GM12878 (cell line): Measurements from ENCODE around the gene SCN8A. TPM values are rescaled to one million over a fixed set of nuclear protein-coding genes. Genes with fewer than 3 reads are reported as not detected.
A peak's percentile ranks its signal among the peaks of the same experiment; 100 is the strongest.

Experiments
- ATAC-seq: fragments of 200-7000 bp; cut with Tn5 transposase; 3 replicates; pipeline ENCODE4 v1.9.1; 2020; ENCODE audit warnings: mild to moderate bottlenecking, moderate library complexity
- BruUV-seq: library from RNA; stranded (reverse); fragments of 400-500 nt; replicated peaks from 2 replicates; lab custom pipeline; 2021; lab: Mats Ljungman, UMichigan
- CTCF ChIA-PET: fragments of 300-600 bp; sonication (Branson Sonifier 250); formaldehyde crosslinking; extraction: SDS; loops from one replicate; lab custom pipeline; 2021; ENCODE audit warnings: inconsistent platforms; lab: Yijun Ruan, JAX
- POLR2A ChIA-PET: fragments of 350-600 bp; formaldehyde crosslinking; extraction: SDS; loops from one replicate; lab custom pipeline; 2021; ENCODE audit warnings: inconsistent platforms; lab: Charles Lee
- RAD21 ChIA-PET: fragments of 300-600 bp; sonication (Branson Sonifier 250); formaldehyde crosslinking; loops from one replicate; lab custom pipeline; 2023; ENCODE audit warnings: antibody characterized with exemption; ENCODE audit not compliant: unreplicated experiment; lab: Charles Lee
- SMC1A ChIA-PET: fragments of 300-600 bp; sonication (Branson Sonifier 250); formaldehyde crosslinking; loops from one replicate; lab custom pipeline; 2023; ENCODE audit not compliant: unreplicated experiment, uncharacterized antibody; lab: Charles Lee
- DNase-seq: peaks from one replicate; pipeline ENCODE4 v3.0.0-alpha.2; 2011; ENCODE audit warnings: low read depth, low spot score
- FAIRE-seq: peaks from 3 replicates; lab custom pipeline; 2011; peaks lifted over from hg19 to GRCh38; lab: Jason Lieb, UNC
- H2AFZ ChIP-seq: 2 replicates; pipeline ENCODE4 v1.6.0; 2011; ENCODE audit warnings: low read depth, low read length, control low read depth; ENCODE audit not compliant: control insufficient read depth
- H3K27ac ChIP-seq: 2 replicates; pipeline ENCODE4 v1.5.1; 2011; ENCODE audit warnings: control low read depth; ENCODE audit not compliant: control insufficient read depth, insufficient read depth
- H3K27me3 ChIP-seq, 2 experiments: replicated peaks in 1 of 2; 2 replicates each; pipeline versions ENCODE4 v1.6.0 to v1.6.1; 2011; ENCODE audit warnings: low read length in 1 of 2; ENCODE audit not compliant: control insufficient read depth in 2 of 2, insufficient read depth in 2 of 2
- H3K36me3 ChIP-seq, 2 experiments: 2 replicates each; pipeline ENCODE4 v1.5.1; 2011; ENCODE audit warnings: low read length in 1 of 2; ENCODE audit not compliant: control insufficient read depth in 2 of 2, insufficient read depth in 2 of 2
- H3K4me1 ChIP-seq: 2 replicates; pipeline ENCODE4 v1.6.1; 2011; ENCODE audit warnings: mild to moderate bottlenecking, low read length, moderate library complexity, mixed read lengths; ENCODE audit not compliant: control insufficient read depth, insufficient read depth
- H3K4me2 ChIP-seq: 2 replicates; pipeline ENCODE4 v1.6.0; 2011; ENCODE audit warnings: control low read depth; ENCODE audit not compliant: control insufficient read depth, insufficient read depth
- H3K4me3 ChIP-seq: fragments of 200-600 bp; sonication (generic); 2 replicates; pipeline ENCODE4 v1.5.1; 2016
- H3K79me2 ChIP-seq: 2 replicates; pipeline ENCODE4 v1.6.0; 2011; ENCODE audit warnings: low read length; ENCODE audit not compliant: control insufficient read depth, insufficient read depth
- H3K9ac ChIP-seq: 2 replicates; pipeline ENCODE4 v1.8.0; 2011; ENCODE audit warnings: low read length, control low read depth, mixed read lengths; ENCODE audit not compliant: control insufficient read depth, insufficient read depth
- H3K9me3 ChIP-seq: replicated peaks from 3 replicates; pipeline ENCODE4 v1.5.1; 2011; ENCODE audit warnings: mild to moderate bottlenecking, low read length; ENCODE audit not compliant: control insufficient read depth, insufficient read depth
- H4K20me1 ChIP-seq: 2 replicates; pipeline ENCODE4 v1.6.0; 2011; ENCODE audit not compliant: control insufficient read depth, insufficient read depth
- RUNX3 ChIP-seq: IDR thresholded peaks from 2 replicates; pipeline ENCODE4 v1.6.1; 2012; ENCODE audit warnings: low read length, inconsistent platforms
- WGBS: methylation state at CpG from one replicate; pipeline ENCODE4 v1.1.6; 2016; ENCODE audit warnings: low lambda C conversion rate; ENCODE audit not compliant: insufficient replicate concordance, insufficient coverage; ENCODE audit errors: missing lambda C conversion rate; 5-methylcytosine and 5-hydroxymethylcytosine counted together
- in situ Hi-C: fragments of 300-500 bp; cut with MboI; formaldehyde crosslinking; loops from 9 replicates; pipeline ENCODE4 v1.14.3; 2018; ENCODE audit warnings: mixed read lengths
- intact Hi-C: fragments of 100-400 bp; cut with micrococcal nuclease; formaldehyde crosslinking; loops from one replicate; pipeline ENCODE4 v1.14.2; 2022; ENCODE audit not compliant: unreplicated experiment
- polyA plus RNA-seq, 11 experiments: library from polyadenylated mRNA; depleted of rRNA in 4 of 11; unstranded in 6 of 11; stranded (reverse) in 5 of 11; fragments of >200 nt; fragmentation: Nextera tagmentation in 4 of 11; fragmentation: Illumina TruSeq in 1 of 11; extraction: Ambion mirVana in 4 of 11; extraction: Trizol in 1 of 11; gene quantifications; 1 replicate in 1 of 11; 2 replicates in 10 of 11; pipeline versions ENCODE4 v1.2.1 to v1.2.3, GENCODE V29; 2011 to 2016; ENCODE audit warnings: inconsistent platforms in 2 of 11, missing spikeins in 2 of 11, low read depth in 1 of 11
- total RNA-seq, 4 experiments: library from RNA; depleted of rRNA in 3 of 4; stranded (reverse); fragments of >200 nt in 3 of 4; fragmentation: Illumina TruSeq in 1 of 4; extraction: Trizol in 1 of 4; gene quantifications; 2 replicates each; pipeline versions ENCODE4 v1.2.1 to v1.2.3, GENCODE V29; 2013 to 2021
- TF ChIP-seq, protein P1 (sequence below): fragments of 450-650 bp; IDR thresholded peaks from 2 replicates; pipeline ENCODE4 v1.6.1; 2017; ENCODE audit warnings: mild to moderate bottlenecking, moderate library complexity
- TF ChIP-seq, protein P2 (sequence below): IDR thresholded peaks from 2 replicates; pipeline ENCODE4 v1.6.1; 2012; ENCODE audit warnings: mild to moderate bottlenecking, low read depth, low read length

Gene SCN8A
- total and polyA plus RNA-seq, 10 of the 15 experiments (the other 5 are each of a cell fraction or from before 2014, with no cell fraction given): 0.02 to 0.23 (median 0.06) TPM; not detected in 2

DNA sequence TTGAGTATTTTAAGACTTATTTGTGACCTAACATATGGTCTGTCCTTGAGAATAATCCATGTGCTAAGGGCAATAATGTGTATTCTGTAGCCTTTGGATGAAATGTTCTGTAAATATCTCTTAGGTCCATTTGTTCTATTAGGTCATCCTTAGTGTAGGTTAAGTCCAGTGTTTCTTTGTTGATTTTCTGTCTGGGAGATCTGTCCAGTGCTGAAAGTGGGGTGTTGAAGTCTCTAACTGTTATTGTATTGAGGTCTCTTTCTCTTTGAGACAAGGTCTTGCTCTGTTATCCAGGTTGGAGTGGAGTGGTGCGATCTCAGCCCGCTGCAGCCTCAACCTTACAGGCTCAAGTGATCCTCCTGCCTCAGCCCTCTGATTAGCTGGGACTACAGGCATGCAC, 149.5 kb downstream of the SCN8A start:
- Histone ChIP-seq H3K27ac (no peak overlapping the region), H3K27me3 (peaks cover 0 to 2% of the 10 kb centered on the region in 2 experiments; a peak in 1 of 4 replicates), H3K9ac (no peak overlapping the region), H4K20me1 (no peaks in the 10 kb centered on the region), H3K4me2 (no peak overlapping the region), H2AFZ (no peak overlapping the region), H3K4me1 (no peaks in the 10 kb centered on the region), H3K9me3 (no peaks in the 10 kb centered on the region), H3K36me3 (no peaks in the 10 kb centered on the region), H3K79me2 (no peaks in the 10 kb centered on the region), H3K4me3 (no peak overlapping the region)
- TF ChIP-seq, protein P1, sequence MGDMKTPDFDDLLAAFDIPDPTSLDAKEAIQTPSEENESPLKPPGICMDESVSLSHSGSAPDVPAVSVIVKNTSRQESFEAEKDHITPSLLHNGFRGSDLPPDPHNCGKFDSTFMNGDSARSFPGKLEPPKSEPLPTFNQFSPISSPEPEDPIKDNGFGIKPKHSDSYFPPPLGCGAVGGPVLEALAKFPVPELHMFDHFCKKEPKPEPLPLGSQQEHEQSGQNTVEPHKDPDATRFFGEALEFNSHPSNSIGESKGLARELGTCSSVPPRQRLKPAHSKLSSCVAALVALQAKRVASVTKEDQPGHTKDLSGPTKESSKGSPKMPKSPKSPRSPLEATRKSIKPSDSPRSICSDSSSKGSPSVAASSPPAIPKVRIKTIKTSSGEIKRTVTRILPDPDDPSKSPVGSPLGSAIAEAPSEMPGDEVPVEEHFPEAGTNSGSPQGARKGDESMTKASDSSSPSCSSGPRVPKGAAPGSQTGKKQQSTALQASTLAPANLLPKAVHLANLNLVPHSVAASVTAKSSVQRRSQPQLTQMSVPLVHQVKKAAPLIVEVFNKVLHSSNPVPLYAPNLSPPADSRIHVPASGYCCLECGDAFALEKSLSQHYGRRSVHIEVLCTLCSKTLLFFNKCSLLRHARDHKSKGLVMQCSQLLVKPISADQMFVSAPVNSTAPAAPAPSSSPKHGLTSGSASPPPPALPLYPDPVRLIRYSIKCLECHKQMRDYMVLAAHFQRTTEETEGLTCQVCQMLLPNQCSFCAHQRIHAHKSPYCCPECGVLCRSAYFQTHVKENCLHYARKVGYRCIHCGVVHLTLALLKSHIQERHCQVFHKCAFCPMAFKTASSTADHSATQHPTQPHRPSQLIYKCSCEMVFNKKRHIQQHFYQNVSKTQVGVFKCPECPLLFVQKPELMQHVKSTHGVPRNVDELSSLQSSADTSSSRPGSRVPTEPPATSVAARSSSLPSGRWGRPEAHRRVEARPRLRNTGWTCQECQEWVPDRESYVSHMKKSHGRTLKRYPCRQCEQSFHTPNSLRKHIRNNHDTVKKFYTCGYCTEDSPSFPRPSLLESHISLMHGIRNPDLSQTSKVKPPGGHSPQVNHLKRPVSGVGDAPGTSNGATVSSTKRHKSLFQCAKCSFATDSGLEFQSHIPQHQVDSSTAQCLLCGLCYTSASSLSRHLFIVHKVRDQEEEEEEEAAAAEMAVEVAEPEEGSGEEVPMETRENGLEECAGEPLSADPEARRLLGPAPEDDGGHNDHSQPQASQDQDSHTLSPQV: no peak
- TF ChIP-seq, protein P2, sequence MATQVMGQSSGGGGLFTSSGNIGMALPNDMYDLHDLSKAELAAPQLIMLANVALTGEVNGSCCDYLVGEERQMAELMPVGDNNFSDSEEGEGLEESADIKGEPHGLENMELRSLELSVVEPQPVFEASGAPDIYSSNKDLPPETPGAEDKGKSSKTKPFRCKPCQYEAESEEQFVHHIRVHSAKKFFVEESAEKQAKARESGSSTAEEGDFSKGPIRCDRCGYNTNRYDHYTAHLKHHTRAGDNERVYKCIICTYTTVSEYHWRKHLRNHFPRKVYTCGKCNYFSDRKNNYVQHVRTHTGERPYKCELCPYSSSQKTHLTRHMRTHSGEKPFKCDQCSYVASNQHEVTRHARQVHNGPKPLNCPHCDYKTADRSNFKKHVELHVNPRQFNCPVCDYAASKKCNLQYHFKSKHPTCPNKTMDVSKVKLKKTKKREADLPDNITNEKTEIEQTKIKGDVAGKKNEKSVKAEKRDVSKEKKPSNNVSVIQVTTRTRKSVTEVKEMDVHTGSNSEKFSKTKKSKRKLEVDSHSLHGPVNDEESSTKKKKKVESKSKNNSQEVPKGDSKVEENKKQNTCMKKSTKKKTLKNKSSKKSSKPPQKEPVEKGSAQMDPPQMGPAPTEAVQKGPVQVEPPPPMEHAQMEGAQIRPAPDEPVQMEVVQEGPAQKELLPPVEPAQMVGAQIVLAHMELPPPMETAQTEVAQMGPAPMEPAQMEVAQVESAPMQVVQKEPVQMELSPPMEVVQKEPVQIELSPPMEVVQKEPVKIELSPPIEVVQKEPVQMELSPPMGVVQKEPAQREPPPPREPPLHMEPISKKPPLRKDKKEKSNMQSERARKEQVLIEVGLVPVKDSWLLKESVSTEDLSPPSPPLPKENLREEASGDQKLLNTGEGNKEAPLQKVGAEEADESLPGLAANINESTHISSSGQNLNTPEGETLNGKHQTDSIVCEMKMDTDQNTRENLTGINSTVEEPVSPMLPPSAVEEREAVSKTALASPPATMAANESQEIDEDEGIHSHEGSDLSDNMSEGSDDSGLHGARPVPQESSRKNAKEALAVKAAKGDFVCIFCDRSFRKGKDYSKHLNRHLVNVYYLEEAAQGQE: peak; percentile 46; the same call in 1 of the 2 replicates
- TF ChIP-seq RUNX3: no peak
- ChIA-PET CTCF (no interaction called here), RAD21 (no interaction called here), SMC1A (no interaction called here), POLR2A (no interaction called here)
- BruUV-seq: no TSS peak
- in situ Hi-C loops: no loop called here
- WGBS: 92% methylated on average over 2 of the region's 2 CpGs
- FAIRE-seq (no peak), DNase-seq (no peak), ATAC-seq (no peak)
- intact Hi-C loops: no loop called here
